ENCODE results near the gene SEPTIN12. TPM values are rescaled to one million over a fixed set of nuclear protein-coding genes. Genes with fewer than 3 reads are reported as not detected.
A peak's percentile ranks its signal among the peaks of the same experiment; 100 is the strongest.

Gene SEPTIN12
- polyA plus RNA-seq, 1 experiment = not detected

DNA sequence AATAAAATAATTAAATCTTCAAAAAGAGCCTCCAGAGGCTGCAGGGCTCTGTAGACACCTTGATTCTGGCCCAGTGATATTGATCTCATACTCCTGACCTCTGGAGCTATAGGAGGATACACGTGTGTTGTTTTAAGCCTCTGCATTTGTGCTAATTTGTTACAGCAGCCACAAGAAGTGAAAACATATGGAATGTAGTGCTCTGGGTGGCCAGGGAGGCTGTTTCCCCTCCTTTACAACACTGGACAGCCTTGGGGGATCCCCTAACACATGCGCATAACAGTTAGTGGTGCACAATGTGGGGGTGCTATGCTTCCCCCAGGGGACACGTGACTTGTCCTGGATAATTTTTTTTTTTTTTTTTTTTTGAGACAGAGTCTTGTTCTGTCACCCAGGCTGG, 16.5 kb downstream of the SEPTIN12 start:
- DNase-seq (ENCODE audit: low read depth) = no peak
- TF ChIP-seq, protein P1, sequence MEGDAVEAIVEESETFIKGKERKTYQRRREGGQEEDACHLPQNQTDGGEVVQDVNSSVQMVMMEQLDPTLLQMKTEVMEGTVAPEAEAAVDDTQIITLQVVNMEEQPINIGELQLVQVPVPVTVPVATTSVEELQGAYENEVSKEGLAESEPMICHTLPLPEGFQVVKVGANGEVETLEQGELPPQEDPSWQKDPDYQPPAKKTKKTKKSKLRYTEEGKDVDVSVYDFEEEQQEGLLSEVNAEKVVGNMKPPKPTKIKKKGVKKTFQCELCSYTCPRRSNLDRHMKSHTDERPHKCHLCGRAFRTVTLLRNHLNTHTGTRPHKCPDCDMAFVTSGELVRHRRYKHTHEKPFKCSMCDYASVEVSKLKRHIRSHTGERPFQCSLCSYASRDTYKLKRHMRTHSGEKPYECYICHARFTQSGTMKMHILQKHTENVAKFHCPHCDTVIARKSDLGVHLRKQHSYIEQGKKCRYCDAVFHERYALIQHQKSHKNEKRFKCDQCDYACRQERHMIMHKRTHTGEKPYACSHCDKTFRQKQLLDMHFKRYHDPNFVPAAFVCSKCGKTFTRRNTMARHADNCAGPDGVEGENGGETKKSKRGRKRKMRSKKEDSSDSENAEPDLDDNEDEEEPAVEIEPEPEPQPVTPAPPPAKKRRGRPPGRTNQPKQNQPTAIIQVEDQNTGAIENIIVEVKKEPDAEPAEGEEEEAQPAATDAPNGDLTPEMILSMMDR (IDR thresholded peaks at IDR 0.05; ENCODE audit: insufficient read depth, low read depth, low read length) = no peak
- no peaks in the 10 kb centered on the region for H3K27me3 ChIP-seq (ENCODE audit: control insufficient read depth, insufficient read depth, low read length)
- POLR2A ChIA-PET = no interaction called here
- CTCF ChIA-PET = no interaction called here
- H3K4me3 ChIP-seq (ENCODE audit: low read depth, low read length) = no peak overlapping the region
- H3K36me3 ChIP-seq (ENCODE audit: control insufficient read depth, insufficient read depth, low read length) = no peaks in the 10 kb centered on the region

DNA sequence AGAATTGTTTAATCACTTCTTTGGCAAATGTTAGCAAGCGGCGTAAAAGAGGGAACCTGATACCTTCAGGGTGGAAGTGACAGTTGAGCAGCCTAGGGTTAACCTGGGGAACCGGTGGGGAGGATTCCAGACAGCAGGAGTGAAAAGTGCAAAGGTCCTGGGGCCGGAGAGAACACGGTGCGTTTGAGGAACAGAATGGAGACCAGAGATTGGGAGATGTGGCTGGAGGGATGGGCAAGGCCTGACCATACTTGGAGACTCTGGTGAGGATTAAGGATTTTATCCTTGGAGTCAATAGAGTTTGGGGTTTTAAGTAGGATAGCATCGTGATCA, 18.9 kb downstream of the SEPTIN12 start:
- DNase-seq (ENCODE audit: low read depth) = no peak
- ChIA-PET POLR2A (interaction anchor here (0.6 kb wide), 1 partner anchor 78 kb away, joined by 3 read pairs; no protein-coding TSS in a partner anchor), CTCF (no interaction called here)
- Histone ChIP-seq H3K27me3 (ENCODE audit: control insufficient read depth, insufficient read depth, low read length) (no peaks in the 10 kb centered on the region), H3K36me3 (ENCODE audit: control insufficient read depth, insufficient read depth, low read length) (peaks cover 4% of the 10 kb centered on the region), H3K4me3 (ENCODE audit: low read depth, low read length) (no peak overlapping the region)
- TF ChIP-seq, protein P1 (IDR thresholded peaks at IDR 0.05; ENCODE audit: insufficient read depth, low read depth, low read length) = no peak

DNA sequence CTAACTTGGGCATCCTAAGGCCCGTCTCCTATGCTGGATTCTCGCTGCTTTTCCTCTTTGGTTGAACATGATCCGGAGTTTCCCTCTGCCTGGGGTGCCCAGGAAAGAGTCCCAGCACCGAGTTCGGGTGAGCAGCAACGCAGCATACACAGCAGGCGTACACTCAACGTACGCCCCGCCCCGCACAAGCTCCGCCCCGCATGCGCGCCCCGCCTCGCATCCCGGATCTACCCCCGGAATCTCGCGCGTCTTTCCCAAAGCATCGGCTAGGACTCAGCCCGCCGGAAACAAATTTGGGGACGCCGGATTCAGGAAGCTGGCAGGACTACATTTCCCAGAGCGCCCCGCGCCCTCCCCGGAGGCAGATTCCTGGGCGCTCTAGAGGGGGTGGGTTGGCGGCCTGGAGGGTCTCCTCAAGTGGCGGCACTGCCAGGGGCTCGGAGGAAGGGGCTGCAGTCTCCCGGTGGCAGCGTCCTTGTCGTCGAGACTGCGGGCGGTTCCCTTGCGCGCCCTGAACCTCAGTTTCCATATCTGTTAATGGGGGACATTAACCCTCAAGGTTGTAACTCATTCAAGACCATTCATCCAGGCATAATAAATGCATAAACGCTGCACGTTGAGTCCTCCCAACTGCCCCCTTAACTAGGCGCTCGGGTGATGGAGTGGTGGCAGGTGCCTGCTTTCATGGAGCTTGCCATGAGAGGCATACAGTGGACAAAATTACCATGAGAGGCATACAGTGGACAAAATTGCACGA, 19.4 kb downstream of the SEPTIN12 start:
- CTCF ChIA-PET = interaction anchor here (1.0 kb wide), 1 partner anchor 188 kb away, joined by 4 read pairs; no protein-coding TSS in a partner anchor
- DNase-seq (ENCODE audit: low read depth) = peak; percentile 77
- TF ChIP-seq, protein P1 (IDR thresholded peaks at IDR 0.05; ENCODE audit: insufficient read depth, low read depth, low read length) = no peak
- Histone ChIP-seq H3K4me3 (ENCODE audit: low read depth, low read length) (peak overlapping the region; percentile 47), H3K36me3 (ENCODE audit: control insufficient read depth, insufficient read depth, low read length) (peaks cover 7% of the 10 kb centered on the region), H3K27me3 (ENCODE audit: control insufficient read depth, insufficient read depth, low read length) (no peaks in the 10 kb centered on the region)
- POLR2A ChIA-PET = interaction anchor here (0.6 kb wide), 1 partner anchor 79 kb away, joined by 3 read pairs; no protein-coding TSS in a partner anchor

DNA sequence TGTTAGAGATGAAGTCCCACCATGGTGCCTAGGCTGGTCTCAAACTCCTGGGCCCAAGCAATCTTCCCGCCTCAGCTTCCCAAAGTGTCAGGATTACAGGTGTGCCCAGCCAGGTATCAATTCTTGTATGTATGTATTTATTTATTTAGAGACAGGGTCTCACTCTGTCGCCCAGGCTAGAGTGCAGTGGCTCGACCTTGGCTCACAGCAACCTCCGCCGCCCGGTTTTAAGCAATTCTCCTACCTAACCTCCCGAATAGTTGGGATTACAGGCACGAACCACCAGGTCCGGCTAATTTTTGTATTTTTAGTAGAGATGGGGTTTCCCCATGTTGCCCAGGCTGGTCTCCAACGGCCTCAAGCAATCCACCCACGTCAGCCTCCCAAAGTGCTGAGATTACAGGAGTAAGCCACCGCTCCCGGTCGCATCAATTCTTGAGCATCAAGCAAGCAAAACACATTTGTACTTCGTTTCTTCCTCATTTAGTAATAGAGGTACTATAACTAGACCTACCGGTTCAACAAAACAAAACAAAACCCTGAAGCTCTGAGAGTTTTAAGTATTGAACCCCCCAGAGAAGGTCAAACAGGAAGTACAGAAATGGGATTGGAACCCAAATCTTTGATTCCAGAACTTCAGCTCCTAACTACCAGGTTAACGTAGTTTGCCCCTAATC, 20.1 kb downstream of the SEPTIN12 start:
- POLR2A ChIA-PET = no interaction called here
- CTCF ChIA-PET = interaction anchor here (1.0 kb wide), 1 partner anchor 189 kb away, joined by 4 read pairs; no protein-coding TSS in a partner anchor
- H3K4me3 ChIP-seq (ENCODE audit: low read depth, low read length) = peak overlapping the region; percentile 47

More for the DNA sequence above, 20.1 kb downstream of the SEPTIN12 start:
- Histone ChIP-seq H3K27me3 (ENCODE audit: control insufficient read depth, insufficient read depth, low read length) (no peaks in the 10 kb centered on the region), H3K36me3 (ENCODE audit: control insufficient read depth, insufficient read depth, low read length) (peaks cover 12% of the 10 kb centered on the region)
- TF ChIP-seq, protein P1 (IDR thresholded peaks at IDR 0.05; ENCODE audit: insufficient read depth, low read depth, low read length) = no peak
- no peak for DNase-seq (ENCODE audit: low read depth)

Measured in BJ (cell line).